IMR-90 (cell line): ENCODE data around the gene GNAS-AS1. TPM values are rescaled to one million over a fixed set of nuclear protein-coding genes. Genes with fewer than 3 reads are reported as not detected.

Source experiments
- ATAC-seq: fragments of 200-7000 bp; cut with Tn5 transposase; 2 replicates; pipeline ENCODE4 v1.9.1; 2020; ENCODE audit warnings: low read depth, mild to moderate bottlenecking, moderate library complexity
- BruUV-seq: library from RNA; stranded (reverse); fragments of 400-500 nt; replicated peaks from 2 replicates; lab custom pipeline; 2021; lab: Mats Ljungman, UMichigan
- CTCF ChIA-PET: fragments of 300-600 bp; formaldehyde crosslinking; extraction: SDS; loops from one replicate; lab custom pipeline; 2021; ENCODE audit warnings: antibody characterized with exemption; lab: Yijun Ruan, JAX
- POLR2A ChIA-PET: fragments of 300-600 bp; sonication (Branson Sonifier 250); formaldehyde crosslinking; loops from one replicate; lab custom pipeline; 2022; ENCODE audit warnings: antibody characterized with exemption; ENCODE audit not compliant: unreplicated experiment; lab: Charles Lee
- DNase-seq: peaks from one replicate; pipeline ENCODE4 v3.0.0; 2013
- H2AFZ ChIP-seq: replicated peaks from 2 replicates; pipeline ENCODE3; 2013; ENCODE audit warnings: low read length, mild to moderate bottlenecking; ENCODE audit not compliant: poor library complexity
- H2AK5ac ChIP-seq: 2 replicates; pipeline ENCODE4 v1.6.1; 2013; ENCODE audit warnings: low read depth, low read length, inconsistent platforms
- H2AK9ac ChIP-seq: replicated peaks from 2 replicates; pipeline ENCODE3; 2013; ENCODE audit warnings: mild to moderate bottlenecking, low read depth, low read length, moderate library complexity; ENCODE audit not compliant: poor library complexity
- H2BK120ac ChIP-seq: 2 replicates; pipeline ENCODE4 v1.6.1; 2013; ENCODE audit warnings: low read depth, low read length, inconsistent platforms
- H2BK15ac ChIP-seq: 3 replicates; pipeline ENCODE4 v1.6.1; 2013; ENCODE audit warnings: low read depth, low read length, inconsistent platforms
- H2BK20ac ChIP-seq: 2 replicates; pipeline ENCODE4 v1.6.1; 2013; ENCODE audit warnings: low read depth, mild to moderate bottlenecking, inconsistent platforms, low read length, moderate library complexity
- H2BK5ac ChIP-seq: 2 replicates; pipeline ENCODE4 v1.6.1; 2013; ENCODE audit warnings: mild to moderate bottlenecking, low read depth, low read length, inconsistent platforms; ENCODE audit not compliant: poor library complexity, severe bottlenecking
- H3K14ac ChIP-seq: replicated peaks from 2 replicates; pipeline ENCODE4 v1.6.1; 2013; ENCODE audit warnings: low read depth, low read length, inconsistent platforms
- H3K18ac ChIP-seq: 2 replicates; pipeline ENCODE4 v1.6.1; 2013; ENCODE audit warnings: low read depth, low read length, control low read depth
- H3K23ac ChIP-seq: 2 replicates; pipeline ENCODE4 v1.6.1; 2013; ENCODE audit warnings: low read depth, low read length, inconsistent platforms
- H3K27ac ChIP-seq: 2 replicates; pipeline ENCODE4 v1.5.1; 2013; ENCODE audit warnings: mild to moderate bottlenecking, control low read depth, low read length; ENCODE audit not compliant: insufficient read depth
- H3K27me3 ChIP-seq: 2 replicates; pipeline ENCODE4 v1.6.1; 2013; ENCODE audit warnings: low read length; ENCODE audit not compliant: control insufficient read depth, insufficient read depth
- H3K36me3 ChIP-seq: 2 replicates; pipeline ENCODE4 v1.6.1; 2013; ENCODE audit warnings: low read length, mixed read lengths; ENCODE audit not compliant: control insufficient read depth, insufficient read depth
- H3K4ac ChIP-seq: 2 replicates; pipeline ENCODE4 v1.6.1; 2013; ENCODE audit warnings: low read depth, low read length, inconsistent platforms
- H3K4me1 ChIP-seq: 2 replicates; pipeline ENCODE4 v1.6.1; 2013; ENCODE audit warnings: low read length, mixed read lengths; ENCODE audit not compliant: control insufficient read depth, insufficient read depth
- H3K4me2 ChIP-seq: 2 replicates; pipeline ENCODE4 v1.6.1; 2013; ENCODE audit warnings: low read depth, mild to moderate bottlenecking, control low read depth, low read length, moderate library complexity
- H3K4me3 ChIP-seq: 2 replicates; pipeline ENCODE4 v1.5.1; 2013; ENCODE audit warnings: low read depth, mild to moderate bottlenecking, control low read depth, low read length, moderate library complexity; ENCODE audit not compliant: insufficient read depth
- H3K56ac ChIP-seq: 2 replicates; pipeline ENCODE4 v1.6.1; 2013; ENCODE audit warnings: low read length, inconsistent platforms; ENCODE audit not compliant: insufficient read depth; ENCODE audit errors: extremely low read depth
- H3K79me1 ChIP-seq, 2 experiments: 2 replicates each; pipeline ENCODE4 v1.6.1; 2013; ENCODE audit warnings: low read length in 2 of 2, inconsistent platforms in 1 of 2, low read depth in 1 of 2
- H3K9ac ChIP-seq: 2 replicates; pipeline ENCODE4 v1.6.1; 2013; ENCODE audit warnings: low read depth, low read length, control low read depth
- H3K9me1 ChIP-seq: 2 replicates; pipeline ENCODE4 v1.6.1; 2013; ENCODE audit warnings: low read length, inconsistent platforms; ENCODE audit not compliant: insufficient read depth
- H3K9me3 ChIP-seq: 2 replicates; pipeline ENCODE4 v1.6.1; 2013; ENCODE audit warnings: low read length; ENCODE audit not compliant: control insufficient read depth, insufficient read depth
- H4K20me1 ChIP-seq: 2 replicates; pipeline ENCODE4 v1.6.1; 2013; ENCODE audit warnings: low read length, inconsistent platforms; ENCODE audit not compliant: insufficient read depth
- H4K5ac ChIP-seq: 2 replicates; pipeline ENCODE4 v1.6.1; 2013; ENCODE audit warnings: mild to moderate bottlenecking, low read depth, low read length, control low read depth
- H4K8ac ChIP-seq, 2 experiments: 2 replicates each; pipeline ENCODE4 v1.6.1; 2013; ENCODE audit warnings: low read depth in 2 of 2, low read length in 2 of 2, control low read depth in 1 of 2, inconsistent platforms in 1 of 2
- H4K91ac ChIP-seq: 2 replicates; pipeline ENCODE4 v1.6.1; 2013; ENCODE audit warnings: low read depth, low read length, inconsistent platforms; ENCODE audit not compliant: insufficient read depth
- CEBPB ChIP-seq: IDR thresholded peaks from 2 replicates; pipeline ENCODE4 v1.6.1; 2012; ENCODE audit warnings: low read depth, low read length, improper control_type of control experiment
- CHD1 ChIP-seq: IDR thresholded peaks from 2 replicates; pipeline ENCODE4 v1.6.1; 2012; ENCODE audit warnings: low read depth, low read length, improper control_type of control experiment
- MAFK ChIP-seq: IDR thresholded peaks from 2 replicates; pipeline ENCODE4 v1.6.1; 2012; ENCODE audit warnings: low read depth, low read length, improper control_type of control experiment
- MAZ ChIP-seq: IDR thresholded peaks from 2 replicates; pipeline ENCODE4 v1.6.1; 2012; ENCODE audit warnings: low read depth, mild to moderate bottlenecking, low read length, improper control_type of control experiment, moderate library complexity, borderline replicate concordance
- NFE2L2 ChIP-seq: fragments of 150-350 bp; IDR thresholded peaks from 2 replicates; pipeline ENCODE4 v1.6.1; 2016; ENCODE audit warnings: low read depth, mild to moderate bottlenecking, low read length
- POLR2A ChIP-seq: IDR thresholded peaks from 2 replicates; pipeline ENCODE4 v1.6.1; 2012; ENCODE audit warnings: mild to moderate bottlenecking, low read depth, low read length
- RAD21 ChIP-seq: IDR thresholded peaks from 2 replicates; pipeline ENCODE4 v1.6.1; 2012; ENCODE audit warnings: low read length, improper control_type of control experiment
- RFX5 ChIP-seq: IDR thresholded peaks from 2 replicates; pipeline ENCODE4 v1.8.0; 2012; ENCODE audit warnings: low read depth, mild to moderate bottlenecking, low read length, moderate library complexity
- SMC3 ChIP-seq: fragments of 150-350 bp; IDR thresholded peaks from 2 replicates; pipeline ENCODE4 v1.6.1; 2016; ENCODE audit warnings: low read depth, mild to moderate bottlenecking, antibody characterized with exemption, low read length, moderate library complexity
- WGBS, 2 experiments: methylation state at CpG; one replicate each; pipeline versions ENCODE4 v1.1.5 to v1.1.7; 2013; ENCODE audit warnings: missing lambda C conversion rate in 2 of 2; ENCODE audit not compliant: insufficient read length in 1 of 2; ENCODE audit errors: extremely low coverage in 2 of 2; 5-methylcytosine and 5-hydroxymethylcytosine counted together
- dilution Hi-C: fragments of 300-500 bp; cut with HindIII; formaldehyde crosslinking; loops from one replicate; pipeline ENCODE4 v1.14.3; 2018; ENCODE audit warnings: low sequenced_read_pairs; ENCODE audit not compliant: unreplicated experiment
- in situ Hi-C: fragments of 300-500 bp; cut with MboI; formaldehyde crosslinking; loops from 3 replicates; pipeline ENCODE4 v1.14.3; 2019; ENCODE audit warnings: low sequenced_read_pairs, inconsistent platforms, mixed read lengths
- intact Hi-C: fragments of 100-400 bp; cut with micrococcal nuclease; formaldehyde crosslinking; loops from 2 replicates; pipeline ENCODE4 v1.10.0; 2022
- polyA plus RNA-seq, 3 experiments: library from polyadenylated mRNA; depleted of rRNA; stranded (reverse); fragments of >200 nt; gene quantifications; 2 replicates each; pipeline ENCODE4 v1.2.3, GENCODE V29; 2012; ENCODE audit warnings: low replicate concordance in 1 of 3
- total RNA-seq: library from RNA; depleted of rRNA; stranded (reverse); fragments of >200 nt; gene quantifications from 2 replicates; pipeline ENCODE4 v1.2.3, GENCODE V29; 2012
- TF ChIP-seq, protein P1 (sequence below): conservative IDR thresholded peaks from 2 replicates; pipeline ENCODE4 v1.5.1; 2012; ENCODE audit warnings: mild to moderate bottlenecking, low read depth, low read length, improper control_type of control experiment
- TF ChIP-seq, protein P2 (sequence below): fragments of 150-350 bp; IDR thresholded peaks from 2 replicates; pipeline ENCODE4 v1.6.1; 2016; ENCODE audit warnings: low read depth, mild to moderate bottlenecking, low read length, moderate library complexity, borderline replicate concordance
- TF ChIP-seq, protein P3 (sequence below): fragments of 150-350 bp; IDR thresholded peaks from 2 replicates; pipeline ENCODE4 v1.6.1; 2017; ENCODE audit warnings: mild to moderate bottlenecking, antibody characterized with exemption, low read length, low read depth

The GNAS-AS1 gene
- total and polyA plus RNA-seq, 2 of the 4 experiments (the other 2 are of a cell fraction), result 0.54 to 0.60 TPM

DNA sequence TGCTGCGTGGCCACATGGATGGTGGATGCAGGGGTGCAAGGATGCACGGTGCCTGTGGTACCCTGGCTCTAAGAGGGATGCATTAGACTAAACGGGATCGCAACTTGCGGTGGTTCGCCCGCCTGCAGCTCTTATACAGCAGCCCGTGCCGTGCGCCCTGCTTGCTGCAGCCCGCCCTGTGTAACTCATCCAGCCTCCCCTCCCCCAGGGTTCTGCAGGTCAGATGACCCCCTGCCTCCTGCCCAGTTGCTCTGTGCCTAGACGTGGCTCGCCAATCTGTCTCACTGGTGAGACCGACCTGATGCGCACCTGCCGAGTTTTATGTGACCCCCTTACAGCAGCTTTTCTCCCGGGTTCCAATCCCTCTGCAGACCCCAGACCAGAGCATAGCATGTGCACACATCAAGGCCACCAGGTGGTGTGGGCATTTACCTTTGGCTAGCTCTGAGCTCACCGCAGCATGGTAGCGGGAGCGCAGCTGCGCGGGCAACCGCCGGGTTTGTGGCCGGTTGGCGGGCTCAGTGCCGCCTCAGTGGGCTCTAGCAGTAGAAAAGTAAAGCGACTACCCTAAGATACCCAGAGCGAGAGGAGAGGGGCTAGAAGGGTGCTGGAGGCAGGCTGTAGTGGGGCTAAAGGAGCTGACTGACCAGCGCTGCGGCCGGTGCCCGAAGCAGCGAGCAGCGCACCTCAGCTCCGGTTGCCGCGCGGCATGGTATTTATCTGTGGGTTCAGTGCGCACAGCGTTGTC, 693 bp upstream of the GNAS-AS1 start (continued):
- TF ChIP-seq SMC3 (no peak), MAFK (no peak)

DNA sequence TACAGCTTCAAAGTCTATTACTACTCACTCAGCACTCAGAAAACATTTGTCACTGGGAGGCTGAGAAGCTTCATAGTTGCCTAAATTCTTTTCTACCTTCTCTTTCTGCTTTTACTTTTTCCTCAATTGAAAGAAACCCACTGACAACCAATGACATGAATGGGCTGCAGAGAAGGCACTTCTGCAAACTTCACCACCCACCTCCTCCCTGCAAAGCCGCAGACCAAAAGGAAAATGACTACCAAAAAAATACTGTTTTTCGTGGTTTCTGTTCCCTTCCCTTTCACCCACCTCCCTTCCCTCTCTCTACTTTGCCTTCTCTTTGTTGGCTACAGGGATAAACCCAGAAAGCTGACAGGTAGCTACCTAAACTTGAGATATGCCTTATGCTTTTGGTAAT, 3.2 kb downstream of the GNAS-AS1 start:
- no peak overlapping the region for H2AK9ac ChIP-seq
- BruUV-seq, result no TSS peak
- no peak overlapping the region for H3K23ac ChIP-seq
- H3K9ac ChIP-seq, result no peak overlapping the region
- H3K9me1 ChIP-seq, result 0 out of 2 replicates have a peak, but pooled peaks cover 2% of the 10 kb centered on the region
- no peak overlapping the region for H3K56ac ChIP-seq
- POLR2A ChIA-PET, result no interaction called here
- in situ Hi-C loops, result no loop called here
- TF ChIP-seq POLR2A (no peak), MAZ (no peak), CEBPB (no peak), MAFK (no peak), NFE2L2 (no peak), RFX5 (no peak), CHD1 (no peak), RAD21 (no peak)
- TF ChIP-seq, protein P1, sequence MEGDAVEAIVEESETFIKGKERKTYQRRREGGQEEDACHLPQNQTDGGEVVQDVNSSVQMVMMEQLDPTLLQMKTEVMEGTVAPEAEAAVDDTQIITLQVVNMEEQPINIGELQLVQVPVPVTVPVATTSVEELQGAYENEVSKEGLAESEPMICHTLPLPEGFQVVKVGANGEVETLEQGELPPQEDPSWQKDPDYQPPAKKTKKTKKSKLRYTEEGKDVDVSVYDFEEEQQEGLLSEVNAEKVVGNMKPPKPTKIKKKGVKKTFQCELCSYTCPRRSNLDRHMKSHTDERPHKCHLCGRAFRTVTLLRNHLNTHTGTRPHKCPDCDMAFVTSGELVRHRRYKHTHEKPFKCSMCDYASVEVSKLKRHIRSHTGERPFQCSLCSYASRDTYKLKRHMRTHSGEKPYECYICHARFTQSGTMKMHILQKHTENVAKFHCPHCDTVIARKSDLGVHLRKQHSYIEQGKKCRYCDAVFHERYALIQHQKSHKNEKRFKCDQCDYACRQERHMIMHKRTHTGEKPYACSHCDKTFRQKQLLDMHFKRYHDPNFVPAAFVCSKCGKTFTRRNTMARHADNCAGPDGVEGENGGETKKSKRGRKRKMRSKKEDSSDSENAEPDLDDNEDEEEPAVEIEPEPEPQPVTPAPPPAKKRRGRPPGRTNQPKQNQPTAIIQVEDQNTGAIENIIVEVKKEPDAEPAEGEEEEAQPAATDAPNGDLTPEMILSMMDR, result no peak
- TF ChIP-seq, protein P2, sequence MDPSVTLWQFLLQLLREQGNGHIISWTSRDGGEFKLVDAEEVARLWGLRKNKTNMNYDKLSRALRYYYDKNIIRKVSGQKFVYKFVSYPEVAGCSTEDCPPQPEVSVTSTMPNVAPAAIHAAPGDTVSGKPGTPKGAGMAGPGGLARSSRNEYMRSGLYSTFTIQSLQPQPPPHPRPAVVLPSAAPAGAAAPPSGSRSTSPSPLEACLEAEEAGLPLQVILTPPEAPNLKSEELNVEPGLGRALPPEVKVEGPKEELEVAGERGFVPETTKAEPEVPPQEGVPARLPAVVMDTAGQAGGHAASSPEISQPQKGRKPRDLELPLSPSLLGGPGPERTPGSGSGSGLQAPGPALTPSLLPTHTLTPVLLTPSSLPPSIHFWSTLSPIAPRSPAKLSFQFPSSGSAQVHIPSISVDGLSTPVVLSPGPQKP, result no peak
- TF ChIP-seq, protein P3, sequence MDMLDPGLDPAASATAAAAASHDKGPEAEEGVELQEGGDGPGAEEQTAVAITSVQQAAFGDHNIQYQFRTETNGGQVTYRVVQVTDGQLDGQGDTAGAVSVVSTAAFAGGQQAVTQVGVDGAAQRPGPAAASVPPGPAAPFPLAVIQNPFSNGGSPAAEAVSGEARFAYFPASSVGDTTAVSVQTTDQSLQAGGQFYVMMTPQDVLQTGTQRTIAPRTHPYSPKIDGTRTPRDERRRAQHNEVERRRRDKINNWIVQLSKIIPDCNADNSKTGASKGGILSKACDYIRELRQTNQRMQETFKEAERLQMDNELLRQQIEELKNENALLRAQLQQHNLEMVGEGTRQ, result no peak
- CTCF ChIA-PET, result interaction anchor here (2.0 kb wide), 1 partner anchor 9 kb away, joined by 4 read pairs; no protein-coding TSS in a partner anchor
- no peak overlapping the region for H3K4ac ChIP-seq
- WGBS, 2 experiments, result no CpG with 5 or more reads among the region's 2 CpGs
- peaks cover 0 to 17% of the 10 kb centered on the region in 2 experiments; a peak in 3 of 4 replicates for H3K79me1 ChIP-seq
- no peak overlapping the region for H2AK5ac ChIP-seq
- H4K91ac ChIP-seq, result no peak overlapping the region
- no peak overlapping the region for H2BK15ac ChIP-seq
- DNase-seq (no peak), ATAC-seq (no peak)
- no peaks in the 10 kb centered on the region for H4K20me1 ChIP-seq
- no peak overlapping the region for H3K4me2 ChIP-seq
- H4K5ac ChIP-seq, result no peak overlapping the region
- no peak overlapping the region for H2BK120ac ChIP-seq
- H3K18ac ChIP-seq, result no peak overlapping the region
- H3K27me3 ChIP-seq, result peaks cover 29% of the 10 kb centered on the region
- intact Hi-C loops, result no loop called here
- dilution Hi-C loops, result no loop called here
- H3K14ac ChIP-seq, result no peak overlapping the region
- H3K36me3 ChIP-seq, result peaks cover 1% of the 10 kb centered on the region; the same call in 1 of the 2 replicates
- H3K4me1 ChIP-seq, result peaks cover 2% of the 10 kb centered on the region; the same call in 1 of the 2 replicates
- no peak overlapping the region for H2BK20ac ChIP-seq
- no peaks in the 10 kb centered on the region for H3K9me3 ChIP-seq
- H2AFZ ChIP-seq, result no peak overlapping the region
- H2BK5ac ChIP-seq, result no peak overlapping the region
- no peak overlapping the region for H4K8ac ChIP-seq
- no peak overlapping the region for H3K4me3 ChIP-seq
- H3K27ac ChIP-seq, result no peak overlapping the region
